Omental fat pad (tissue), 4 donors: ENCODE results near the gene FGF23. TPM values are rescaled to one million over a fixed set of nuclear protein-coding genes. Genes with fewer than 3 reads are reported as not detected.

Source experiments
- ATAC-seq: fragments of 150-250 bp; one replicate; pipeline ENCODE4 v1.9.1; 2016; ENCODE audit warnings: mild to moderate bottlenecking, moderate library complexity; ENCODE audit not compliant: low FRiP score
- DNase-seq: peaks from one replicate; pipeline ENCODE4 v3.0.0-alpha.2; 2019; ENCODE audit warnings: low spot score
- total RNA-seq, 4 donors: library from RNA; depleted of rRNA; stranded (reverse); fragments of >200 nt; gene quantifications; one replicate each; pipeline ENCODE4 v1.1.0, GENCODE V29; 2016
- TF ChIP-seq, protein P1 (sequence below), 3 donors: fragments of 450-650 bp; IDR thresholded peaks; one replicate each; pipeline ENCODE4 v1.5.1; 2016 to 2017; ENCODE audit warnings: antibody characterized with exemption in 3 of 3, mild to moderate bottlenecking in 3 of 3, moderate library complexity in 2 of 3

Gene FGF23
- not detected for total RNA-seq

DNA sequence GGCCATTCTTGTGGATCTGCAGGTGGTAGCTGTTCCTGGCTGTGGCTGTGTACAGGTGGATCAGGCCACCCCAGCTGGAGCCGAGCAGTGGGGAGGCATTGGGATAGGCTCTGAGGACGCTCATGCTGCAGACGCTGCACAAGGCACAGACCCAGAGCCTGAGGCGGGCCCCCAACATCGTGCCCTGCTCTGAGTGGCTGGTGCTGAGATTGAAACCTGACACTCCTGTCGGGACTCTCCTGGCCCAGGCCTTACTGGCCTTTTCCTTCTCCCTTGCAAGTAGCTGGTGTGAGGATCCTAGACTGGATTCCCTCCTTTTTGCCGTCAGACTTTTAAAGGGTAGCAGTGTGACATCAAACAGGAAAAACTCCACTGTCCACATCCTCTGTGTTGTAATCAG is at the start of gene FGF23:
FGF23 (minus strand) TSS at position 308 of the 400 bp plus-strand sequence; CDS start at position 178, 130 bp downstream.
- DNase-seq (no peak), ATAC-seq (no peak)
- TF ChIP-seq, protein P1, sequence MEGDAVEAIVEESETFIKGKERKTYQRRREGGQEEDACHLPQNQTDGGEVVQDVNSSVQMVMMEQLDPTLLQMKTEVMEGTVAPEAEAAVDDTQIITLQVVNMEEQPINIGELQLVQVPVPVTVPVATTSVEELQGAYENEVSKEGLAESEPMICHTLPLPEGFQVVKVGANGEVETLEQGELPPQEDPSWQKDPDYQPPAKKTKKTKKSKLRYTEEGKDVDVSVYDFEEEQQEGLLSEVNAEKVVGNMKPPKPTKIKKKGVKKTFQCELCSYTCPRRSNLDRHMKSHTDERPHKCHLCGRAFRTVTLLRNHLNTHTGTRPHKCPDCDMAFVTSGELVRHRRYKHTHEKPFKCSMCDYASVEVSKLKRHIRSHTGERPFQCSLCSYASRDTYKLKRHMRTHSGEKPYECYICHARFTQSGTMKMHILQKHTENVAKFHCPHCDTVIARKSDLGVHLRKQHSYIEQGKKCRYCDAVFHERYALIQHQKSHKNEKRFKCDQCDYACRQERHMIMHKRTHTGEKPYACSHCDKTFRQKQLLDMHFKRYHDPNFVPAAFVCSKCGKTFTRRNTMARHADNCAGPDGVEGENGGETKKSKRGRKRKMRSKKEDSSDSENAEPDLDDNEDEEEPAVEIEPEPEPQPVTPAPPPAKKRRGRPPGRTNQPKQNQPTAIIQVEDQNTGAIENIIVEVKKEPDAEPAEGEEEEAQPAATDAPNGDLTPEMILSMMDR (IDR thresholded peaks at IDR 0.05) = no peak

DNA sequence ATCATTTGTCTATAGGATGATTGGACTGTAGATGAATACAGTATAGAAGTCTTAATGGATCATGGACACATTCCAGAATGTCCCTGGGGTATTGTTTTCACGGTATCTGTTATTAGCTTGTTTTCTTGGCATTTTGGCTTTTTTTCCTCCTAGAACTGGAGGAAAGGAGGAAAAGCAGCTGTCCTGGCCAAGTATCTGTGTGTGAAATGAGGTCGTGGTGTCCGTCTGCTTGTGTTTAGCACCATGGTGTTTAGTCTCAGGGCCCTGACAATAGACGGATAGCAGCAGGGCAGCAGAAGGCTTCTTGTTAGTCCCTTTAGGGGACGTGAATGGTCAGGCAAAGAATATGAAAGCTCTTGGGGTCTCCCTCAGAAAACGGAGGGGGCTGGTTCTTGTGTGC is 44.9 kb upstream of the FGF23 start:
- TF ChIP-seq, protein P1 (IDR thresholded peaks at IDR 0.05) = no peak
- DNase-seq (no peak), ATAC-seq (no peak)

DNA sequence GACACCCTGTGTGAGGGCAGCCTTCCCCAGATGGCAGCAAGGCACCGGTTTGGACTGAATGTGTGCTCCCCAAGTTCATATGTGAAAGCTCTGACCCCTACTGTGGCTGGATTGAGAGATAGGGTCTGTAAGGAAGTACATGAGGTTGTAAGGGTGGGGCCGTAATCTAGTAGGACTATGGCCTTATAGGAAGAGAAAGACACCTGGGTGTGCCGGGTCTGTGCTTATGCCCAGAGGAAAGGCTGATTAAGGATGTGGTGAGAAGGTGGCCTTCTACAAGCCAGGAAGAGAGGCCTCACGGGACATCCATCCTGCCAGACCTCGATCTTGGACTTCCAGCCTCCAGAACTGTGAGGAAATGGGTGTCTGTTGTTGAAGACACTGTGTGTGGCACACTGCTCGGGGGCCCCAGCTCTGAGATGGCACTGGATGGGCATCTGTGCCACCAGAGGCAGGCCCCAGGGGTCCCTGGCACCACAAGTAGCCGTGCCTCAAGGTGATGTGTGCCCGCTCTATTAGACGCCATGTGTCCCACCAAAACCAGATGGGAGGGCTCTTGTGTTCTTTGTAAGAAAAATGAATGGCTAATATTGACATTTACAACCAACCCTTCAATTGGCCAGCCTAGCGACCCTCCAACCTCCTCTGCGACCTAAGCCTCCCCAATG is 44.1 kb upstream of the FGF23 start:
- ATAC-seq (no peak), DNase-seq (no peak)
- TF ChIP-seq, protein P1 (IDR thresholded peaks at IDR 0.05) = no peak

- DNase-seq = no peak
- TF ChIP-seq, protein P1 (IDR thresholded peaks at IDR 0.05) = no peak
- ATAC-seq = no peak
Observed at GRCh38 chr12:4422985-4423384, 43.5 kb upstream of the FGF23 start.

- TF ChIP-seq, protein P1 (IDR thresholded peaks at IDR 0.05) = peak in 1 of 3 donors; percentile 21
- DNase-seq (no peak), ATAC-seq (no peak)
Observed at GRCh38 chr12:4421590-4422031, 42.1 kb upstream of the FGF23 start.

GRCh38 chr12:4420138-4420670 is 40.7 kb upstream of the FGF23 start:
- no peak for ATAC-seq
- DNase-seq = no peak
- TF ChIP-seq, protein P1 (IDR thresholded peaks at IDR 0.05) = no peak

- DNase-seq (no peak), ATAC-seq (no peak)
- TF ChIP-seq, protein P1 (IDR thresholded peaks at IDR 0.05) = no peak
Observed at GRCh38 chr12:4418913-4419312, 39.4 kb upstream of the FGF23 start.
